ENCODE data around the gene ST6GALNAC6.
"Not testable (repeated sequence)": the region's sequence is repeated elsewhere in the genome, so short reads cannot be mapped to it uniquely, and the experiment has no call there.

The ST6GALNAC6 gene

DNA sequence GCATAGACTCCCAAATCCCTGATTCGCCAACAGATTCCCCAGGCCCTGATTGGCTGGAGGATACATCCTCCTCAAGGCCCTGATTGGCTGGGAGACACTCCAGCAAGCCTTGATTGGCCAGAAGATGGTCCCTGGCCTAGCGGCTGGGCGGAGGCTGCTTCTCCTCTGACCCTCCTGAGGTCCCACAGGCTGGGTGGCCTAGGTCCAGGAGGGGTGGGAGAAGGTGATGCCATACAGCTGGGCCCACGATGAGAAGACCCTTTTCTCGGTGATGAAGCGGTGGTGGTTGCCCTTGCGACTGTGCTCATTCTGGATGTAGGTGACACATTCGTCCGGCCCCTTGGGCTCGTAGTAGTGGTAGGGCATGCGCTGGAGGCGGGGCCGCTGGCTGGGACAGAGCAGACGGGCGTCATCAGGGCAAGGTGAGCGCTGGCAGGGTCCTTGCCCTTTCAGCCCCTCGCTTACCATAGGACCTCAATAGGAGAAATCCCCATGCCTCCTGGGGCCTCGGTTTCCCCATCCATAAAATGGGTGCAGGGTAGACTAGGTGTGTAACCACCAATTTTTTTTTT is 12.9 kb downstream of the ST6GALNAC6 start:
- H3K4me3 ChIP-seq (ENCODE audit: low read depth, low read length), result no peak overlapping the region
- no peaks in the 10 kb centered on the region for H3K9me3 ChIP-seq
- H3K36me3 ChIP-seq, result peaks cover 42% of the 10 kb centered on the region
- no peak for DNase-seq
- TF ChIP-seq, protein P1, sequence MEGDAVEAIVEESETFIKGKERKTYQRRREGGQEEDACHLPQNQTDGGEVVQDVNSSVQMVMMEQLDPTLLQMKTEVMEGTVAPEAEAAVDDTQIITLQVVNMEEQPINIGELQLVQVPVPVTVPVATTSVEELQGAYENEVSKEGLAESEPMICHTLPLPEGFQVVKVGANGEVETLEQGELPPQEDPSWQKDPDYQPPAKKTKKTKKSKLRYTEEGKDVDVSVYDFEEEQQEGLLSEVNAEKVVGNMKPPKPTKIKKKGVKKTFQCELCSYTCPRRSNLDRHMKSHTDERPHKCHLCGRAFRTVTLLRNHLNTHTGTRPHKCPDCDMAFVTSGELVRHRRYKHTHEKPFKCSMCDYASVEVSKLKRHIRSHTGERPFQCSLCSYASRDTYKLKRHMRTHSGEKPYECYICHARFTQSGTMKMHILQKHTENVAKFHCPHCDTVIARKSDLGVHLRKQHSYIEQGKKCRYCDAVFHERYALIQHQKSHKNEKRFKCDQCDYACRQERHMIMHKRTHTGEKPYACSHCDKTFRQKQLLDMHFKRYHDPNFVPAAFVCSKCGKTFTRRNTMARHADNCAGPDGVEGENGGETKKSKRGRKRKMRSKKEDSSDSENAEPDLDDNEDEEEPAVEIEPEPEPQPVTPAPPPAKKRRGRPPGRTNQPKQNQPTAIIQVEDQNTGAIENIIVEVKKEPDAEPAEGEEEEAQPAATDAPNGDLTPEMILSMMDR (IDR thresholded peaks at IDR 0.05; ENCODE audit: low read depth, low read length), result no peak
- H3K27me3 ChIP-seq, result no peaks in the 10 kb centered on the region
- H3K4me1 ChIP-seq, result peaks cover 10% of the 10 kb centered on the region

- peaks cover 35% of the 10 kb centered on the region for H3K36me3 ChIP-seq
- no peaks in the 10 kb centered on the region for H3K9me3 ChIP-seq
- TF ChIP-seq, protein P1 (IDR thresholded peaks at IDR 0.05; ENCODE audit: low read depth, low read length), result no peak
- H3K4me3 ChIP-seq (ENCODE audit: low read depth, low read length), result no peak overlapping the region
- peaks cover 10% of the 10 kb centered on the region for H3K4me1 ChIP-seq
- no peak for DNase-seq
- no peaks in the 10 kb centered on the region for H3K27me3 ChIP-seq
Measured at GRCh38 chr9:127885508-127886281, 13.7 kb downstream of the ST6GALNAC6 start.

DNA sequence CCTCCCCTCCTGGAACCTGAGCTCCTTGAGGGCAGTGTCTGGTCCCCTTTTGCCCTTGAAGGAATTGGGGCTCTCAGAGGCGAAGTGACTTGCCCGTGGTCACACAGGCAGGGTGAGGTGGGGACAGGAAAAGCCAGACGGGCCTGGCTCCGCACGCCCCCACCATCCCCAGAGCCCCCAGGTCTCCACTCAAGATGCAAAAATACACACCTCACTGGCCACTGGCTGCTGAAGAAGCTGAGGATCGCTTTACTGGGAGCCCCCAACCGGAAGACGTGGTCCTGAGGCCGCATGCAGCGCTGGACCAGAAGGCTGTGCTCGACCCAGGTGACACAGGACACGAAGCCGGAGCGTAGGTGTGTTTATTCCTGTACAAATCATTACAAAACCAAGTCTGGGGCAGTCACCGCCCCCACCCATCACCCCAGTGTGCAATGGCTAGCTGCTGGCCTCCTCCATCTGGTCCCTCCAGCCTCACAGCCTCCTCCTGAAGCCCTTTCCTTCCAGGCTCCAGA is 14.4 kb downstream of the ST6GALNAC6 start:
- Histone ChIP-seq H3K36me3 (peaks cover 28% of the 10 kb centered on the region), H3K27me3 (no peaks in the 10 kb centered on the region), H3K4me3 (ENCODE audit: low read depth, low read length) (no peak overlapping the region), H3K9me3 (no peaks in the 10 kb centered on the region), H3K4me1 (peaks cover 10% of the 10 kb centered on the region)
- TF ChIP-seq, protein P1 (IDR thresholded peaks at IDR 0.05; ENCODE audit: low read depth, low read length), result no peak
- DNase-seq, result no peak

DNA sequence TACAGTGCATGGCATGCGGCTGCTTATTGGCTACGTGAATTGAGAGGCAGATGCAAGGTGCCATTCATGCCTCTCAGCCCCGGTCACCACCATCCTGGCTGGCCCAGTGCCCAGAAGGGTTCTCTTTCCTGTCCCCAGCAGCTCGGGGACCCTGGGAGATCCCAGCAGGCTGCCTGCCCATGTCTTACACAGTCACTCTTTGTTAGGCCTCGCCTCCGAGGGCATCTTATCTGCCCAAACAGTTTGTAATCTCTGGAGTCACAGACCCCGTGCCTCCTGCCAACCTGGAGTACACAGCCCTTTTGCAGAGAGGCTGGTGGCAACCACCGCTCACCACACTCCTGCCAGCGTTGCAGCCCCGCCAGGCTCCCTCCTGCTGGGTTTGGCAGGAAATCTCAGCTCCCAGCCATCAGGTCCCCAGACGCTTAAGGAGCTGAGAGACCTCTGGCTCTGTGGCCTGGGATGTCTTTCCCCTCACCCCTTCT is 14.9 kb downstream of the ST6GALNAC6 start:
- H3K36me3 ChIP-seq, result peaks cover 25% of the 10 kb centered on the region
- no peaks in the 10 kb centered on the region for H3K27me3 ChIP-seq
- peak; percentile 74 for DNase-seq
- peaks cover 10% of the 10 kb centered on the region for H3K4me1 ChIP-seq
- no peak overlapping the region for H3K4me3 ChIP-seq (ENCODE audit: low read depth, low read length)
- H3K9me3 ChIP-seq, result no peaks in the 10 kb centered on the region
- TF ChIP-seq, protein P1 (IDR thresholded peaks at IDR 0.05; ENCODE audit: low read depth, low read length), result no peak

DNA sequence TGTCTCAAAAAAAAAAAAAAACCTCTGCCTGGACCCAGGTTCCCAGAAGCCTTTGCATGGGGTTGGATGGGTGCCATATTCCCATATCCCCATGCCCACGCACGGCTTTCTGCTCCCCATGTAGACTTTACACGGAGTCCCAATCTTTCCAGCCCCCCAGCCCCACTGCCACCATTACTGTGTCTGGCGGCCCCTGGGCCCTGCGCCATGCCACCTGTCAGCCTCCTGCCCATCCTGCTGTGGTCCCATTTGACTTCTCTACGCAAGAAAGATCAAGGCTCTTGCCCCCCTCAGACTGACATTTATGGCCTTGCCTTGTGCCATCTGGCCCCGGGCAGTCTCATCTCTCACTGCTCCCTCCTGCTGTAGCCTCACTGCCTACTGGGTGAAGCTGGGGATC is 15.4 kb downstream of the ST6GALNAC6 start:
- H3K36me3 ChIP-seq, result peaks cover 25% of the 10 kb centered on the region
- no peaks in the 10 kb centered on the region for H3K9me3 ChIP-seq
- H3K4me1 ChIP-seq, result peaks cover 10% of the 10 kb centered on the region
- H3K27me3 ChIP-seq, result no peaks in the 10 kb centered on the region
- TF ChIP-seq, protein P1 (IDR thresholded peaks at IDR 0.05; ENCODE audit: low read depth, low read length), result no peak
- DNase-seq, result no peak
- no peak overlapping the region for H3K4me3 ChIP-seq (ENCODE audit: low read depth, low read length)

GRCh38 chr9:127881715-127882114 is 17.7 kb downstream of the ST6GALNAC6 start:
- DNase-seq; H3K4me3 ChIP-seq (ENCODE audit: low read depth, low read length); H3K27me3 ChIP-seq; H3K9me3 ChIP-seq; H3K36me3 ChIP-seq: not testable (repeated sequence)
- H3K4me1 ChIP-seq, result peaks cover 14% of the 10 kb centered on the region
